Mammary epithelial cell (primary cell): Measurements from ENCODE around the gene CARD14.
"Not testable (repeated sequence)": the region's sequence is repeated elsewhere in the genome, so short reads cannot be mapped to it uniquely, and the experiment has no call there.

Experiments used
- EZH2 ChIP-seq: IDR thresholded peaks from 2 replicates; pipeline ENCODE4 v1.6.1; 2012; ENCODE audit warnings: low read length, inconsistent platforms, borderline replicate concordance
- TF ChIP-seq, protein P1 (sequence below), 2 donors: IDR thresholded peaks in 1 of 2; conservative IDR thresholded peaks in 1 of 2; 2 replicates each; pipeline ENCODE4 v1.5.1; 2011 to 2012; ENCODE audit warnings: inconsistent platforms in 2 of 2, low read length in 2 of 2, mild to moderate bottlenecking in 2 of 2, control low read depth in 1 of 2, low read depth in 1 of 2; ENCODE audit not compliant: insufficient read depth in 1 of 2; ENCODE audit errors: extremely low read depth in 1 of 2

DNA sequence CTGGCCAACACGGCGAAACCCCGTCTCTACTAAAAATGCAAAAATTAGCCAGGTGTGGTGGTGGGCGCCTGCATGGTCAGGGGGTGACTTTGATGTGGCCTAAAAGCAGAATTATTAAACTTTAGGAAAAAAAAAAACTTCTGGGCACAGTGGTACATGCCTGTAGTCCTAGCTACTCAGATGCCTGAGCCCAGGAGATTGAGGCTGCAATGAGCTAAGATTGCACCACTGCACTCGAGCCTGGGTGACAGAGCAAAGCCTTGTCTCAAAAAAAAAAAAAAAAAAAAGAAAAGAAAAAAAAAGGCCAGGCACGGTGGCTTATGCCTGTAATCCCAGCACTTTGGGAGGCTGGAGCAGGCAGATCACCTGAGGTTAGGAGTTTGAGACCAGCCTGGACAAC, 29.5 kb downstream of the CARD14 start:
- TF ChIP-seq, protein P1, sequence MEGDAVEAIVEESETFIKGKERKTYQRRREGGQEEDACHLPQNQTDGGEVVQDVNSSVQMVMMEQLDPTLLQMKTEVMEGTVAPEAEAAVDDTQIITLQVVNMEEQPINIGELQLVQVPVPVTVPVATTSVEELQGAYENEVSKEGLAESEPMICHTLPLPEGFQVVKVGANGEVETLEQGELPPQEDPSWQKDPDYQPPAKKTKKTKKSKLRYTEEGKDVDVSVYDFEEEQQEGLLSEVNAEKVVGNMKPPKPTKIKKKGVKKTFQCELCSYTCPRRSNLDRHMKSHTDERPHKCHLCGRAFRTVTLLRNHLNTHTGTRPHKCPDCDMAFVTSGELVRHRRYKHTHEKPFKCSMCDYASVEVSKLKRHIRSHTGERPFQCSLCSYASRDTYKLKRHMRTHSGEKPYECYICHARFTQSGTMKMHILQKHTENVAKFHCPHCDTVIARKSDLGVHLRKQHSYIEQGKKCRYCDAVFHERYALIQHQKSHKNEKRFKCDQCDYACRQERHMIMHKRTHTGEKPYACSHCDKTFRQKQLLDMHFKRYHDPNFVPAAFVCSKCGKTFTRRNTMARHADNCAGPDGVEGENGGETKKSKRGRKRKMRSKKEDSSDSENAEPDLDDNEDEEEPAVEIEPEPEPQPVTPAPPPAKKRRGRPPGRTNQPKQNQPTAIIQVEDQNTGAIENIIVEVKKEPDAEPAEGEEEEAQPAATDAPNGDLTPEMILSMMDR (conservative IDR thresholded peaks at IDR 0.05 in 1 of 2, IDR thresholded peaks at IDR 0.05 in 1 of 2; ENCODE audit: extremely low read depth in 1 of 2, insufficient read depth in 1 of 2, low read depth in 1 of 2, low read length in 2 of 2) = not testable (repeated sequence)
- TF ChIP-seq EZH2 = not testable (repeated sequence)
